HL-60 (cell line): ENCODE results near the gene SDF2L1.

Experiments used
- DNase-seq, 2 experiments: peaks; one replicate each; pipeline ENCODE4 v3.0.0-alpha.2; 2010 to 2020; ENCODE audit warnings: low read depth in 1 of 2, low spot score in 1 of 2
- H3K27ac ChIP-seq: fragments of 250-450 bp; sonication (Bioruptor Pico); replicated peaks from 2 replicates; pipeline ENCODE4 v1.5.1; 2020; ENCODE audit warnings: mild to moderate bottlenecking, moderate library complexity
- H3K27me3 ChIP-seq: fragments of 250-450 bp; sonication (Bioruptor Pico); 2 replicates; pipeline ENCODE4 v1.5.1; 2021; ENCODE audit warnings: mild to moderate bottlenecking, moderate library complexity; ENCODE audit not compliant: insufficient read depth, poor library complexity, severe bottlenecking
- H3K4me3 ChIP-seq: replicated peaks from 2 replicates; pipeline ENCODE4 v1.5.1; 2011; ENCODE audit warnings: mild to moderate bottlenecking, control low read depth, low read length; ENCODE audit not compliant: insufficient read depth
- CTCF ChIP-seq: IDR thresholded peaks from one replicate; pipeline ENCODE4 v1.5.1; 2011; ENCODE audit warnings: low read length, control low read depth, inconsistent platforms; ENCODE audit not compliant: insufficient read depth
- GABPA ChIP-seq: IDR thresholded peaks from 2 replicates; pipeline ENCODE4 v1.6.1; 2012; ENCODE audit warnings: low read depth
- POLR2AphosphoS5 ChIP-seq: IDR thresholded peaks from 2 replicates; pipeline ENCODE4 v1.6.1; 2012; ENCODE audit warnings: low read depth
- REST ChIP-seq: IDR thresholded peaks from 2 replicates; pipeline ENCODE4 v1.6.1; 2012; ENCODE audit warnings: low read depth; ENCODE audit not compliant: insufficient replicate concordance
- SPI1 ChIP-seq: IDR thresholded peaks from 2 replicates; pipeline ENCODE4 v1.6.1; 2012; ENCODE audit warnings: low read depth, mild to moderate bottlenecking, borderline replicate concordance

The SDF2L1 gene

GRCh38 chr22:21632237-21632895 lies 9.7 kb upstream of the SDF2L1 start, which contains the start of gene CCDC116:
Gene CCDC116, plus strand, starts transcription at chr22:21632760. Its CDS starts 422 bp downstream, at chr22:21633182.
- peak; percentile 69 to 92 for DNase-seq
- H3K4me3 ChIP-seq, result no peak within 1 kb of the TSS
- TF ChIP-seq GABPA (no peak), SPI1 (peak; percentile 89), POLR2AphosphoS5 (peak; percentile 32; the same call in 1 of the 2 replicates)
- no peaks in the 10 kb centered on the region for H3K27me3 ChIP-seq
- H3K27ac ChIP-seq, result no peak within 1 kb of the TSS

- no peaks in the 10 kb centered on the region for H3K27me3 ChIP-seq
- TF ChIP-seq CTCF (no peak), SPI1 (no peak), REST (no peak), GABPA (no peak), POLR2AphosphoS5 (no peak)
- no peak for DNase-seq
- H3K4me3 ChIP-seq, result no peak overlapping the region
- no peak overlapping the region for H3K27ac ChIP-seq
These were observed 9.2 kb upstream of the SDF2L1 start for GRCh38 chr22:21632931-21633330.

DNA sequence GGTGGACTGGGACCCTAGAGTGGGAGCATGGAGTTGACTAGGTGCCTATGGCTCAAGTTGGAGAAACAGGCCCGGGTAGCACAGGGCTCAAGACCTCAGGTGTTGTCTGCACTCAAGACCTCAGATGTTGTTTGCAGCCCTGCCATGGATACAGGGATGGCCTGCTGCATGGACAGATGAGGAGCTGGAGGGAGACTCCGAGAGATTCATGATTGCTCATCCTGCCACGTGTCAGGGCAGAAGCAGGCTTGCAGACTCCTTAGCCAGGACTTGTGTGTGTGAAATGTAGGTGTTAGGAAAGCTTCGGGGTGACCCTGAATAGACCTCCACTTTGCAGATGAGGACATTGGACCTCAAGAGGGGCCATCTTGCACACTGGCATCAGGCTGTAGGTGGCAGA lies 8.6 kb upstream of the SDF2L1 start:
- Histone ChIP-seq H3K27me3 (no peaks in the 10 kb centered on the region), H3K4me3 (no peak overlapping the region), H3K27ac (no peak overlapping the region)
- DNase-seq, result no peak
- TF ChIP-seq POLR2AphosphoS5 (no peak), REST (no peak), SPI1 (no peak), GABPA (no peak), CTCF (no peak)

DNA sequence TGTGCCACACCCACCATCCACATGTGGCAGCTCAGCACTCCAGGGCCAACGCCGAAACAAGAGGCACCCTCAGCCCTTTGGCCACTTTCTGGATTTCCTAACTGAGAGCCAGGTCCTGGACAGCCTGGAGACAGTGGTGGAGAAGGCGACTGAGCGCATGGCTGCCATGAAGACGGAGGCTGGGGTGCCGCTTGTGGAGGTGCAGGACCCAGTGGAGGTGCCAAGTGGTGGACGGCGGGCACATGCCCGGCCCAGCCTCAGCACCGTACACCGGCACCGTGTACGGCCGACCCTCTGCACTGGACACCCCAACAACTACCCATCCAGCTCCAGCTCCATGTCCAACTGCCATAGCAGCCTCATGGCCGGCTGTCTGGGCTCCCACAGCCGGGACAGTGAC lies 8.0 kb upstream of the SDF2L1 start:
- H3K4me3 ChIP-seq, result no peak overlapping the region
- DNase-seq, result no peak
- no peaks in the 10 kb centered on the region for H3K27me3 ChIP-seq
- H3K27ac ChIP-seq, result no peak overlapping the region
- TF ChIP-seq POLR2AphosphoS5 (no peak), SPI1 (no peak), CTCF (no peak), REST (no peak), GABPA (no peak)
